ENCODE results near the gene SLC7A6. TPM values are rescaled to one million over a fixed set of nuclear protein-coding genes. Genes with fewer than 3 reads are reported as not detected.

Gene SLC7A6
- total and polyA plus RNA-seq, 10 of the 15 experiments (the other 5 are each of a cell fraction or from before 2014, with no cell fraction given): 8.2 to 60.4 (median 28.6) TPM

- Histone ChIP-seq H3K4me3 (no peak overlapping the region), H2AFZ (ENCODE audit: control insufficient read depth, low read depth, low read length) (no peak overlapping the region), H3K9me3 (replicated peaks; ENCODE audit: control insufficient read depth, insufficient read depth, low read length) (no peaks in the 10 kb centered on the region), H4K20me1 (ENCODE audit: control insufficient read depth, insufficient read depth) (no peaks in the 10 kb centered on the region), H3K27ac (ENCODE audit: control insufficient read depth, insufficient read depth) (no peak overlapping the region), H3K4me2 (ENCODE audit: control insufficient read depth, insufficient read depth) (no peak overlapping the region; the same call in 1 of the 2 replicates), H3K4me1 (ENCODE audit: control insufficient read depth, insufficient read depth, low read length) (peaks cover 18% of the 10 kb centered on the region), H3K9ac (ENCODE audit: control insufficient read depth, insufficient read depth, low read length) (no peak overlapping the region), H3K27me3 (replicated peaks in 1 of 2; ENCODE audit: control insufficient read depth in 2 of 2, insufficient read depth in 2 of 2, low read length in 1 of 2) (no peaks in the 10 kb centered on the region), H3K79me2 (ENCODE audit: control insufficient read depth, insufficient read depth, low read length) (no peaks in the 10 kb centered on the region), H3K36me3 (ENCODE audit: control insufficient read depth in 2 of 2, insufficient read depth in 2 of 2, low read length in 1 of 2) (0 out of 4 replicates have a peak, but pooled peaks cover 0 to 3% of the 10 kb centered on the region in 2 experiments)
- TF ChIP-seq NBN (IDR thresholded peaks at IDR 0.05): no peak
- TF ChIP-seq SPI1 (IDR thresholded peaks at IDR 0.05; ENCODE audit: borderline replicate concordance, insufficient read depth, low read depth, low read length): peak; percentile 84
- POLR2A ChIA-PET: no interaction called here
- CTCF ChIA-PET: interaction anchor here (1.5 to 7.5 kb wide), 2 partner anchors 14 to 15 kb away, joined by 12 to 108 read pairs; partner anchors contain the start of gene SLC7A6
- DNase-seq (ENCODE audit: low read depth, low spot score): no peak
- BruUV-seq (replicated peaks): no TSS peak
- RAD21 ChIA-PET (ENCODE audit: unreplicated experiment): no interaction called here
- SMC1A ChIA-PET (ENCODE audit: uncharacterized antibody, unreplicated experiment): interaction anchor here (1.6 kb wide), 1 partner anchor 10 kb away, joined by 3 read pairs; no protein-coding TSS in a partner anchor
- no peak for FAIRE-seq
- intact Hi-C loops (cut with micrococcal nuclease; ENCODE audit: unreplicated experiment): loop anchor here (5.0 kb wide), 1 partner anchor 595 kb away; the partner anchor contains the start of gene TANGO6
- 76% methylated on average over 4 of the region's 4 CpGs for WGBS (ENCODE audit: insufficient coverage, insufficient replicate concordance, low lambda C conversion rate, missing lambda C conversion rate)
- ATAC-seq: no peak
- in situ Hi-C loops (cut with MboI): no loop called here
Observed at GRCh38 chr16:68247400-68247799, 16.9 kb upstream of the SLC7A6 start.

- peaks cover 18% of the 10 kb centered on the region for H3K4me1 ChIP-seq (ENCODE audit: control insufficient read depth, insufficient read depth, low read length)
- DNase-seq (ENCODE audit: low read depth, low spot score) (no peak), FAIRE-seq (no peak), ATAC-seq (no peak)
- intact Hi-C loops (cut with micrococcal nuclease; ENCODE audit: unreplicated experiment) (loop anchor here (5.0 kb wide), 1 partner anchor 594 kb away; the partner anchor contains the start of gene TANGO6), in situ Hi-C loops (cut with MboI) (no loop called here)
- no peaks in the 10 kb centered on the region for H3K79me2 ChIP-seq (ENCODE audit: control insufficient read depth, insufficient read depth, low read length)
- ChIA-PET RAD21 (ENCODE audit: unreplicated experiment) (interaction anchor here (1.6 kb wide), 1 partner anchor 10 kb away, joined by 6 read pairs; no protein-coding TSS in a partner anchor), CTCF (interaction anchor here (1.3 to 1.6 kb wide), 3 partner anchors 10 to 81 kb away, joined by 7 to 12 read pairs (median 8); no protein-coding TSS in a partner anchor), POLR2A (no interaction called here), SMC1A (ENCODE audit: uncharacterized antibody, unreplicated experiment) (interaction anchor here (0.6 to 1.6 kb wide), 3 partner anchors 9 to 81 kb away, joined by 3 read pairs; no protein-coding TSS in a partner anchor)
- no peak overlapping the region for H3K4me3 ChIP-seq
- no peak overlapping the region for H3K4me2 ChIP-seq (ENCODE audit: control insufficient read depth, insufficient read depth)
- TF ChIP-seq KAT2A (conservative IDR thresholded peaks at IDR 0.05; ENCODE audit: control insufficient read depth, low read depth, low read length) (no peak), EGR1 (IDR thresholded peaks at IDR 0.05; ENCODE audit: borderline replicate concordance in 1 of 2, low read depth in 2 of 2, low read length in 2 of 2) (no peak), IKZF1 (conservative IDR thresholded peaks at IDR 0.05) (no peak), SIX5 (IDR thresholded peaks at IDR 0.05; ENCODE audit: low read depth, low read length, severe bottlenecking) (no peak), SUPT20H (IDR thresholded peaks at IDR 0.05; ENCODE audit: borderline replicate concordance, control insufficient read depth, low read depth, low read length) (no peak)
- H2AFZ ChIP-seq (ENCODE audit: control insufficient read depth, low read depth, low read length): no peak overlapping the region
- no peaks in the 10 kb centered on the region for H3K27me3 ChIP-seq (replicated peaks in 1 of 2; ENCODE audit: control insufficient read depth in 2 of 2, insufficient read depth in 2 of 2, low read length in 1 of 2)
- no peaks in the 10 kb centered on the region for H3K9me3 ChIP-seq (replicated peaks; ENCODE audit: control insufficient read depth, insufficient read depth, low read length)
- no peak overlapping the region for H3K9ac ChIP-seq (ENCODE audit: control insufficient read depth, insufficient read depth, low read length)
- no peak overlapping the region for H3K27ac ChIP-seq (ENCODE audit: control insufficient read depth, insufficient read depth)
- 94% methylated on average over 4 of the region's 4 CpGs for WGBS (ENCODE audit: insufficient coverage, insufficient replicate concordance, low lambda C conversion rate, missing lambda C conversion rate)
- H3K36me3 ChIP-seq (ENCODE audit: control insufficient read depth in 2 of 2, insufficient read depth in 2 of 2, low read length in 1 of 2): 0 out of 4 replicates have a peak, but pooled peaks cover 0 to 3% of the 10 kb centered on the region in 2 experiments
- no peaks in the 10 kb centered on the region for H4K20me1 ChIP-seq (ENCODE audit: control insufficient read depth, insufficient read depth)
- BruUV-seq (replicated peaks): no TSS peak
Observed at GRCh38 chr16:68247932-68248331, 16.4 kb upstream of the SLC7A6 start.

Data from GM12878 (cell line).